VCaP (cell line): ENCODE measurements around the gene NPHP4.

ENCODE experiments used
- H3K27ac ChIP-seq: fragments of 450-650 bp; 2 replicates; pipeline ENCODE4 v1.5.1; 2017
- CTCF ChIP-seq: fragments of 450-650 bp; conservative IDR thresholded peaks from 2 replicates; pipeline ENCODE4 v1.5.1; 2017; ENCODE audit warnings: mild to moderate bottlenecking, moderate library complexity

The NPHP4 gene

GRCh38 chr1:6000444-6001288 lies 8.4 kb upstream of the NPHP4 start:
- no peak overlapping the region; the same call in 1 of the 2 replicates for H3K27ac ChIP-seq
- TF ChIP-seq CTCF = no peak

- H3K27ac ChIP-seq = no peak overlapping the region
- TF ChIP-seq CTCF = no peak
Measured at GRCh38 chr1:5999711-6000443, 7.7 kb upstream of the NPHP4 start.

DNA sequence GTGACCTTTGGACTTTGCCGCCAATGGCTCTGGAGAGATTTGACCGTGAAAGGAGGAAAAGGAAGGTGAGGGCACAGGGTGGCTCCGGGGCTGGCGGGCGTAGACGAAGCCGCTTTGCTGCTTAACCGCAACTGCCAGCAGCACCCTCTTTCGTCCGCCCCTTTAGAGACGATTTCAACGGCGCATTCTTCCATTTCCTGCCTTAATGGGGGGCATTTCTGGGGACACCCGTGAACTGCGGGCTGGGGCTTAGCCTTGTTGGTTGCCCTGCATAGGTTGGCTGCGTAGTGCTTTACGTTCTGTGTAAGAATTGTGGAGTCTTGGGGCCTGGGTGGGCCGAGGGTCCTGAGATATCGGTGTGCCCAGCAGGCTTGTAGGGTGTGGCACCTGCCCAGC lies 6.7 kb upstream of the NPHP4 start:
- no peak overlapping the region for H3K27ac ChIP-seq
- TF ChIP-seq CTCF = no peak

GRCh38 chr1:5998051-5998905 lies 6.1 kb upstream of the NPHP4 start:
- TF ChIP-seq CTCF = no peak
- H3K27ac ChIP-seq = no peak overlapping the region

GRCh38 chr1:5997316-5997715 lies 5.1 kb upstream of the NPHP4 start:
- H3K27ac ChIP-seq = no peak overlapping the region
- TF ChIP-seq CTCF = no peak

DNA sequence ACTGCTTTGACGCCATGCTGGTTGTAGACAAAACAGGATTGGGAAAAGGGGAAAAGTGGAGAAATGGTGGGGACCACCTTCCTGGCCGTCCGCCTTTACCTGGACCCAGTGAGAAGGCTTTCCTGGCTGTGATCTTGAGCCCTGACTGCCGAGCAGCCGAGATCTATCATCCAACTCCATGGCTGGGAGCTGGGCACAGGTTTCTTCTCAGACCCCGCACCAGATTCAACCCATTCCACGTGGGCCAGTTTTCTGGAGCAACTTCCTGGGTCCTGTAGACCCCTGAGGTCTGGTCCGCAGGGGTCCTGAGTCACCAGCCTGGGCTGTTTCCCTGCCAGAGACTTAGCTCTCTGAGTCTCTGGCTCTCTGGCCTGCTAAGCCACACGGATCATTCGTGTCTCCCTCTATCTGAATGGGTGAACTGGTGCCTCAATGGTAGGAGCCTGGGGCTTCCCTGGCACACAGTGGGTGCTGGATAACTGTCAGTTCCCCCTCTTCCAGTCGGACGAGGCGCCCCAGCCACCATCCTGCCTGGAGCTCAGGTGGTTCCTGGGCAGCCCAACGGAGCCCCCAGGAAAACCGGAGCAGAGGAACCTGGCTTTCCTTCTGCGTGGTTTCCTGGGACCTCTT lies 4.5 kb upstream of the NPHP4 start:
- H3K27ac ChIP-seq = no peak overlapping the region
- no peak for TF ChIP-seq CTCF
